H1 (cell line): ENCODE data around the gene PFKP. TPM values are rescaled to one million over a fixed set of nuclear protein-coding genes. Genes with fewer than 3 reads are reported as not detected.
A peak's percentile ranks its signal among the peaks of the same experiment; 100 is the strongest.

Experiments
- CTCF ChIA-PET: fragments of 300-600 bp; sonication (Branson Sonifier 250); formaldehyde crosslinking; loops from one replicate; lab custom pipeline; 2021; ENCODE audit not compliant: partially characterized antibody; lab: Charles Lee
- POLR2A ChIA-PET: fragments of 300-600 bp; sonication (Branson Sonifier 250); formaldehyde crosslinking; loops from one replicate; lab custom pipeline; 2021; ENCODE audit warnings: inconsistent platforms; ENCODE audit not compliant: partially characterized antibody; lab: Charles Lee
- DNase-seq, 2 experiments: peaks; one replicate each; pipeline versions ENCODE4 v3.0.0 to v3.0.0-alpha.2; 2010 to 2022; ENCODE audit warnings: low spot score in 2 of 2, low read depth in 1 of 2, mixed read lengths in 1 of 2
- FAIRE-seq: peaks from 2 replicates; lab custom pipeline; 2011; peaks lifted over from hg19 to GRCh38; lab: Jason Lieb, UNC
- H2AFZ ChIP-seq: 2 replicates; pipeline ENCODE4 v1.8.1; 2012; ENCODE audit warnings: low read length, inconsistent platforms
- H2AK5ac ChIP-seq: 2 replicates; pipeline ENCODE4 v1.6.1; 2013; ENCODE audit warnings: low read depth, low read length
- H2BK120ac ChIP-seq: replicated peaks from 2 replicates; pipeline ENCODE3; 2013; ENCODE audit warnings: low read depth, low read length, inconsistent platforms
- H2BK12ac ChIP-seq: 2 replicates; pipeline ENCODE4 v1.6.1; 2013; ENCODE audit warnings: low read depth, low read length
- H2BK15ac ChIP-seq: 2 replicates; pipeline ENCODE4 v1.6.1; 2013; ENCODE audit warnings: low read length
- H2BK20ac ChIP-seq: 2 replicates; pipeline ENCODE4 v1.6.1; 2013; ENCODE audit warnings: low read length
- H2BK5ac ChIP-seq: 2 replicates; pipeline ENCODE4 v1.6.1; 2013; ENCODE audit warnings: low read depth, low read length
- H3K14ac ChIP-seq: 2 replicates; pipeline ENCODE4 v1.6.1; 2013; ENCODE audit warnings: inconsistent platforms; ENCODE audit not compliant: insufficient read length
- H3K18ac ChIP-seq: 2 replicates; pipeline ENCODE4 v1.6.1; 2013; ENCODE audit warnings: low read length; ENCODE audit errors: extremely low read depth
- H3K23ac ChIP-seq: 2 replicates; pipeline ENCODE4 v1.6.1; 2013; ENCODE audit warnings: inconsistent platforms; ENCODE audit not compliant: insufficient read length
- H3K23me2 ChIP-seq: 2 replicates; pipeline ENCODE4 v1.6.1; 2013; ENCODE audit warnings: low read depth, low read length
- H3K27ac ChIP-seq: 2 replicates; pipeline ENCODE4 v1.6.1; 2011; ENCODE audit warnings: low read depth, low read length, inconsistent platforms
- H3K27me3 ChIP-seq, 4 experiments: replicated peaks in 1 of 4; 1 replicate in 1 of 4; 2 replicates in 3 of 4; pipeline versions ENCODE4 v1.6.1 to v1.8.1; 2011 to 2013; ENCODE audit warnings: low read length in 3 of 4, mild to moderate bottlenecking in 3 of 4, inconsistent platforms in 2 of 4, mixed read lengths in 2 of 4, moderate library complexity in 1 of 4; ENCODE audit not compliant: control insufficient read depth in 3 of 4, insufficient read depth in 3 of 4; ENCODE audit errors: extremely low read depth in 1 of 4
- H3K36me3 ChIP-seq, 4 experiments: 2 replicates each; pipeline versions ENCODE4 v1.6.1 to v1.8.1; 2011 to 2013; ENCODE audit warnings: mild to moderate bottlenecking in 4 of 4, low read length in 3 of 4, moderate library complexity in 2 of 4, control low read depth in 1 of 4, inconsistent platforms in 1 of 4; ENCODE audit not compliant: insufficient read depth in 4 of 4, control insufficient read depth in 2 of 4
- H3K4ac ChIP-seq: replicated peaks from 2 replicates; pipeline ENCODE3; 2013; ENCODE audit warnings: low read length, low read depth, mixed read lengths, inconsistent platforms; ENCODE audit not compliant: insufficient read length
- H3K4me1 ChIP-seq, 4 experiments: replicated peaks in 1 of 4; 1 replicate in 1 of 4; 2 replicates in 3 of 4; pipeline versions ENCODE4 v1.6.1 to v1.8.1; 2011 to 2013; ENCODE audit warnings: low read length in 3 of 4, inconsistent platforms in 2 of 4, mixed read lengths in 1 of 4; ENCODE audit not compliant: insufficient read depth in 4 of 4, control insufficient read depth in 3 of 4
- H3K4me2 ChIP-seq, 2 experiments: 2 replicates each; pipeline versions ENCODE4 v1.6.1 to v1.8.1; 2011 to 2013; ENCODE audit warnings: low read depth in 2 of 2, low read length in 2 of 2, control low read depth in 1 of 2, inconsistent platforms in 1 of 2, mild to moderate bottlenecking in 1 of 2; ENCODE audit not compliant: insufficient read depth in 1 of 2
- H3K4me3 ChIP-seq, 4 experiments: fragments of 200-600, 300-600 bp in 1 of 4; sonication (generic), shearing (Covaris generic), sonication (Bioruptor Twin) in 1 of 4; 2 replicates each; pipeline versions ENCODE4 v1.5.1 to v1.8.1; 2011 to 2016; ENCODE audit warnings: low read length in 4 of 4, low read depth in 3 of 4, control low read depth in 2 of 4, inconsistent platforms in 2 of 4, mild to moderate bottlenecking in 2 of 4, mixed read lengths in 1 of 4, moderate library complexity in 1 of 4; ENCODE audit not compliant: insufficient read depth in 2 of 4; ENCODE audit errors: extremely low read depth in 1 of 4
- H3K56ac ChIP-seq: replicated peaks from 2 replicates; pipeline ENCODE3; 2013; ENCODE audit warnings: low read depth, mild to moderate bottlenecking, mixed read lengths, low read length, inconsistent platforms; ENCODE audit not compliant: insufficient read length
- H3K79me1 ChIP-seq: 2 replicates; pipeline ENCODE4 v1.6.1; 2013; ENCODE audit warnings: low read depth, low read length, control low read depth
- H3K79me2 ChIP-seq, 2 experiments: 2 replicates each; pipeline versions ENCODE4 v1.6.1 to v1.8.1; 2012 to 2013; ENCODE audit warnings: low read length in 2 of 2, mild to moderate bottlenecking in 2 of 2, inconsistent platforms in 1 of 2; ENCODE audit not compliant: insufficient read depth in 2 of 2, control insufficient read depth in 1 of 2
- H3K9ac ChIP-seq, 4 experiments: replicated peaks in 1 of 4; 1 replicate in 1 of 4; 2 replicates in 3 of 4; pipeline versions ENCODE4 v1.6.1 to v1.8.1; 2011 to 2013; ENCODE audit warnings: low read depth in 3 of 4, low read length in 3 of 4, control low read depth in 2 of 4, mild to moderate bottlenecking in 2 of 4, moderate library complexity in 2 of 4, inconsistent platforms in 1 of 4; ENCODE audit errors: extremely low read depth in 1 of 4
- H3K9me3 ChIP-seq, 2 experiments: 2 replicates each; pipeline versions ENCODE4 v1.6.1 to v1.8.1; 2012 to 2013; ENCODE audit warnings: mild to moderate bottlenecking in 2 of 2, moderate library complexity in 2 of 2, control low read depth in 1 of 2, inconsistent platforms in 1 of 2, low read depth in 1 of 2, low read length in 1 of 2, mixed read lengths in 1 of 2; ENCODE audit not compliant: insufficient read depth in 2 of 2
- H4K20me1 ChIP-seq, 2 experiments: replicated peaks in 1 of 2; 2 replicates each; pipeline versions ENCODE3 to v1.8.1; 2011 to 2013; ENCODE audit warnings: inconsistent platforms in 2 of 2, low read length in 2 of 2, mild to moderate bottlenecking in 1 of 2; ENCODE audit not compliant: insufficient read depth in 2 of 2, control insufficient read depth in 1 of 2
- H4K5ac ChIP-seq: 2 replicates; pipeline ENCODE4 v1.6.1; 2013; ENCODE audit warnings: low read length, low read depth, mixed read lengths, inconsistent platforms; ENCODE audit not compliant: insufficient read length
- H4K8ac ChIP-seq: 2 replicates; pipeline ENCODE4 v1.8.0; 2013; ENCODE audit warnings: mild to moderate bottlenecking, moderate library complexity, low read length, inconsistent platforms; ENCODE audit not compliant: insufficient read depth; ENCODE audit errors: extremely low read depth
- H4K91ac ChIP-seq: replicated peaks from 2 replicates; pipeline ENCODE3; 2013; ENCODE audit warnings: low read length, mixed read lengths, inconsistent platforms; ENCODE audit not compliant: insufficient read length
- BACH1 ChIP-seq: IDR thresholded peaks from 2 replicates; pipeline ENCODE4 v1.6.1; 2012; ENCODE audit warnings: low read length, improper control_type of control experiment
- KDM4A ChIP-seq: IDR thresholded peaks from one replicate; pipeline ENCODE4 v1.7.1; 2012; ENCODE audit warnings: low read depth, mild to moderate bottlenecking, moderate library complexity, low read length, inconsistent platforms; ENCODE audit not compliant: severe bottlenecking
- PHF8 ChIP-seq: fragments of 200-600 bp; sonication (generic); conservative IDR thresholded peaks from 2 replicates; pipeline ENCODE4 v1.7.1; 2012; ENCODE audit warnings: low read depth, mild to moderate bottlenecking, inconsistent platforms, low read length, moderate library complexity
- POLR2A ChIP-seq, 2 experiments: IDR thresholded peaks; 1 replicate in 1 of 2; 2 replicates in 1 of 2; pipeline ENCODE4 v1.6.1; 2011; ENCODE audit warnings: low read depth in 2 of 2, low read length in 2 of 2, mild to moderate bottlenecking in 2 of 2; ENCODE audit errors: control extremely low read depth in 1 of 2
- POLR2AphosphoS5 ChIP-seq: IDR thresholded peaks from 2 replicates; pipeline ENCODE4 v1.6.1; 2011; ENCODE audit warnings: low read depth, low read length
- SIN3A ChIP-seq, 2 experiments: IDR thresholded peaks in 1 of 2; conservative IDR thresholded peaks in 1 of 2; 2 replicates each; pipeline ENCODE4 v1.6.1; 2011 to 2012; ENCODE audit warnings: low read length in 2 of 2, improper control_type of control experiment in 1 of 2, low read depth in 1 of 2, mild to moderate bottlenecking in 1 of 2
- SP1 ChIP-seq: IDR thresholded peaks from 2 replicates; pipeline ENCODE4 v1.6.1; 2011; ENCODE audit warnings: low read depth, low read length
- WGBS, 2 experiments: shearing (Covaris generic) in 1 of 2; methylation state at CpG; one replicate each; pipeline versions ENCODE4 v1.1.6 to v1.1.7; 2013 to 2015; ENCODE audit warnings: low lambda C conversion rate in 2 of 2, mixed read lengths in 2 of 2, inconsistent platforms in 1 of 2, low coverage in 1 of 2, missing lambda C conversion rate in 1 of 2; ENCODE audit not compliant: insufficient replicate concordance in 2 of 2, insufficient coverage in 1 of 2, insufficient read length in 1 of 2; ENCODE audit errors: extremely low coverage in 1 of 2, missing lambda C conversion rate in 1 of 2; 5-methylcytosine and 5-hydroxymethylcytosine counted together
- polyA plus RNA-seq, 7 experiments: library from polyadenylated mRNA; depleted of rRNA in 3 of 7; stranded (reverse) in 5 of 7; unstranded in 2 of 7; fragments of >200 nt in 5 of 7; fragments of 200-250 nt in 2 of 7; gene quantifications; 1 replicate in 5 of 7; 2 replicates in 1 of 7; 4 replicates in 1 of 7; pipeline versions ENCODE4 v1.2.1 to v1.2.3, GENCODE V29; 2011 to 2013; ENCODE audit warnings: missing spikeins in 2 of 7, mixed read lengths in 2 of 7
- total RNA-seq: library from RNA; stranded (reverse); fragmentation: NEBNext Ultra II Directional; extraction: Animal tissue kit (Norgen Biotek cat#: 25700); gene quantifications from 2 replicates; pipeline ENCODE4 v1.2.1, GENCODE V29; 2021
- TF ChIP-seq, protein P1 (sequence below): IDR thresholded peaks from 2 replicates; pipeline ENCODE4 v1.6.1; 2011; ENCODE audit warnings: low read length, improper control_type of control experiment
- TF ChIP-seq, protein P2 (sequence below): IDR thresholded peaks from 2 replicates; pipeline ENCODE4 v1.6.1; 2012; ENCODE audit warnings: inconsistent platforms

The PFKP gene
- total and polyA plus RNA-seq, 2 of the 8 experiments (the other 6 are each of a cell fraction or from before 2014, with no cell fraction given), result 51.2 to 128 TPM

DNA sequence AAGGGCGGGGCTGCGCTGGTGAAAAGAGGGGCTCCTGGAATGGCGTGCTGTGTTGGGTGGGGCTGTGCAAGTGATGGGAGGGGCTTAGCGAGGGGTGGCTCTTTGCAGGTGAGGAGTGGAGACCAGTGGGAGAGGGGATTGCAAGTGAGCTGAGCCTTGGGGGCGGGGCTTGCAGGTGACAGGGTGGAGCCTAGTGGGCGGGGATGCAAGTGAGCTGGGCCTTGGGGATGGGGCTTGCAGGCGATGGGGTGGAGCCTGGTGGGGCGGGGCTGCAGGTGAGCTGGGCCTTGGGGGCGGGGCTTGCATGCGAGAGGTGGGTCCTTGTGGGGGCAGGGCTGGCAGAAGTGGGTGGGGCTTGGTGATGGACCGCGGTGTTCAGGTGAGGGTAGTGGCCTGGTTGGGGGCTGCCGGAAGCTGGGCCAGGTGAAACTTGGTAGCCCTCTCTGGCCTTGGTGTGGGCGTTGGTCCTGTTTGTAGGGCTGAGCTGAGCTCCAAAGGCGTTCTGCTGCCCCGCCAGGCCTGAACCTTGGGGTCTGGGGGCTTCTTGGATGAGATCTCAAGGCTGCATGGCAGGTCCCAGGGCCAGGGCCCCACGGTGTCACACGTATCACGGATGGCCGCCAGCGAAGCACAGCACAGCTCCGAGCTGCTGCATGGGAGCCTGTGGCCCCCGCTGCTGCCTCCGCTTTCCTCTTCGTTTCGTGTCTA lies 106.0 kb downstream of the PFKP start:
- Histone ChIP-seq H4K91ac (peak overlapping the region; percentile 80), H3K4ac (peak overlapping the region; percentile 74), H3K79me1 (no peaks in the 10 kb centered on the region), H4K20me1 (peaks cover 0 to 3% of the 10 kb centered on the region in 2 experiments), H3K56ac (no peak overlapping the region), H2BK5ac (peak overlapping the region; percentile 90), H4K5ac (peak overlapping the region; percentile 49), H3K4me3 (peak overlapping the region in 2 of 4 experiments; percentile 10 to 44; a peak in 3 of 8 replicates), H3K9me3 (no peaks in the 10 kb centered on the region), H3K4me1 (peaks cover 0 to 7% (median 4%) of the 10 kb centered on the region in 4 experiments; a peak in 5 of 7 replicates), H2AFZ (peak overlapping the region; percentile 63; the same call in 1 of the 2 replicates), H3K23me2 (peaks cover 2% of the 10 kb centered on the region; the same call in 1 of the 2 replicates), H3K36me3 (0 out of 8 replicates have a peak, but pooled peaks cover 0 to 3% (median 2%) of the 10 kb centered on the region in 4 experiments), H3K27ac (peak overlapping the region; percentile 14; the same call in 1 of the 2 replicates), H2BK12ac (0 out of 2 replicates have a peak overlapping the region, but pooled peaks have one; percentile 39), H3K18ac (peak overlapping the region; percentile 90), H3K14ac (no peak overlapping the region), H3K79me2 (no peaks in the 10 kb centered on the region; a peak in 1 of 4 replicates), H4K8ac (peak overlapping the region; percentile 91), H3K23ac (no peak overlapping the region), H3K9ac (peak overlapping the region in 1 of 4 experiments; percentile 19; a peak in 2 of 7 replicates), H2BK15ac (peak overlapping the region; percentile 72; the same call in 1 of the 2 replicates), H3K4me2 (peak overlapping the region; percentile 30 to 62), H3K27me3 (no peaks in the 10 kb centered on the region), H2AK5ac (no peak overlapping the region), H2BK20ac (no peak overlapping the region), H2BK120ac (peak overlapping the region; percentile 33)
- ChIA-PET POLR2A (interaction anchor here (1.3 to 2.2 kb wide), 3 partner anchors 9 to 98 kb away, joined by 3 to 8 read pairs (median 4); no protein-coding TSS in a partner anchor), CTCF (no interaction called here)
- DNase-seq (peak; percentile 100), FAIRE-seq (peak; percentile 63)
- 62% methylated on average over 17 of the region's 26 CpGs; no CpG with 5 or more reads in 1 of the 2 experiments for WGBS, 2 experiments
- TF ChIP-seq, protein P1, sequence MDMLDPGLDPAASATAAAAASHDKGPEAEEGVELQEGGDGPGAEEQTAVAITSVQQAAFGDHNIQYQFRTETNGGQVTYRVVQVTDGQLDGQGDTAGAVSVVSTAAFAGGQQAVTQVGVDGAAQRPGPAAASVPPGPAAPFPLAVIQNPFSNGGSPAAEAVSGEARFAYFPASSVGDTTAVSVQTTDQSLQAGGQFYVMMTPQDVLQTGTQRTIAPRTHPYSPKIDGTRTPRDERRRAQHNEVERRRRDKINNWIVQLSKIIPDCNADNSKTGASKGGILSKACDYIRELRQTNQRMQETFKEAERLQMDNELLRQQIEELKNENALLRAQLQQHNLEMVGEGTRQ, result no peak
- TF ChIP-seq SP1 (peak; percentile 52; the same call in 1 of the 2 replicates), BACH1 (peak; percentile 39; the same call in 1 of the 2 replicates), KDM4A (peak; percentile 26), PHF8 (peak; percentile 48; the same call in 1 of the 2 replicates), POLR2A (IDR thresholded peaks at IDR 0.05; ENCODE audit: control extremely low read depth in 1 of 2, low read depth in 2 of 2, low read length in 2 of 2) (peak in 1 of 2 experiments; percentile 75; a peak in 2 of 3 replicates), POLR2AphosphoS5 (peak; percentile 58; the same call in 1 of the 2 replicates), SIN3A (conservative IDR thresholded peaks at IDR 0.05 in 1 of 2, IDR thresholded peaks at IDR 0.05 in 1 of 2; ENCODE audit: low read depth in 1 of 2, low read length in 2 of 2) (no peak)
- TF ChIP-seq, protein P2, sequence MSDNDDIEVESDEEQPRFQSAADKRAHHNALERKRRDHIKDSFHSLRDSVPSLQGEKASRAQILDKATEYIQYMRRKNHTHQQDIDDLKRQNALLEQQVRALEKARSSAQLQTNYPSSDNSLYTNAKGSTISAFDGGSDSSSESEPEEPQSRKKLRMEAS, result 0 out of 2 replicates have a peak, but pooled peaks have one; percentile 17
